Ishikawa (cell line): ENCODE data around the gene ATF7IP2.

Source experiments
- CEBPB ChIP-seq: IDR thresholded peaks from 2 replicates; pipeline ENCODE4 v1.6.1; 2012
- CREB1 ChIP-seq: IDR thresholded peaks from 2 replicates; pipeline ENCODE4 v1.6.1; 2012; ENCODE audit warnings: low read depth
- EGR1 ChIP-seq: IDR thresholded peaks from 2 replicates; pipeline ENCODE4 v1.6.1; 2012
- EP300 ChIP-seq: IDR thresholded peaks from 2 replicates; pipeline ENCODE4 v1.6.1; 2012; ENCODE audit warnings: borderline replicate concordance
- FOXM1 ChIP-seq: IDR thresholded peaks from 2 replicates; pipeline ENCODE4 v1.6.1; 2012; ENCODE audit warnings: low read depth, borderline replicate concordance
- MAX ChIP-seq: IDR thresholded peaks from 2 replicates; pipeline ENCODE4 v1.6.1; 2012
- NFIC ChIP-seq: IDR thresholded peaks from 2 replicates; pipeline ENCODE4 v1.6.1; 2012
- RAD21 ChIP-seq: IDR thresholded peaks from 2 replicates; pipeline ENCODE4 v1.6.1; 2012; ENCODE audit warnings: low read depth
- REST ChIP-seq: IDR thresholded peaks from 2 replicates; pipeline ENCODE4 v1.6.1; 2012; ENCODE audit warnings: low read depth, mild to moderate bottlenecking
- TAF1 ChIP-seq: IDR thresholded peaks from 2 replicates; pipeline ENCODE4 v1.6.1; 2012; ENCODE audit warnings: low read depth, mild to moderate bottlenecking
- TCF12 ChIP-seq: IDR thresholded peaks from 2 replicates; pipeline ENCODE4 v1.6.1; 2012; ENCODE audit warnings: low read depth
- TEAD4 ChIP-seq: IDR thresholded peaks from 2 replicates; pipeline ENCODE4 v1.6.1; 2012
- USF1 ChIP-seq: IDR thresholded peaks from 2 replicates; pipeline ENCODE4 v1.6.1; 2012
- YY1 ChIP-seq: IDR thresholded peaks from 2 replicates; pipeline ENCODE4 v1.6.1; 2012; ENCODE audit warnings: low read depth
- ZBTB7A ChIP-seq: IDR thresholded peaks from 2 replicates; pipeline ENCODE4 v1.6.1; 2012; ENCODE audit warnings: low read depth

ATF7IP2 gene

GRCh38 chr16:10518479-10519041 lies 132.7 kb downstream of the ATF7IP2 start:
- no peak for TF ChIP-seq TEAD4
- TF ChIP-seq EGR1: no peak
- no peak for TF ChIP-seq CREB1
- TF ChIP-seq EP300: no peak
- no peak for TF ChIP-seq CEBPB
- no peak for TF ChIP-seq TAF1
- no peak for TF ChIP-seq TCF12
- TF ChIP-seq MAX: no peak
- TF ChIP-seq RAD21: no peak
- TF ChIP-seq YY1: no peak
- TF ChIP-seq REST: no peak
- TF ChIP-seq NFIC: no peak

GRCh38 chr16:10519297-10519696 lies 133.4 kb downstream of the ATF7IP2 start:
- TF ChIP-seq EGR1 (no peak), REST (no peak), TAF1 (no peak), NFIC (no peak), ZBTB7A (no peak), YY1 (no peak), EP300 (no peak), RAD21 (no peak), FOXM1 (no peak), CREB1 (no peak), MAX (no peak), CEBPB (no peak), USF1 (no peak)

- TF ChIP-seq NFIC: no peak
These were observed 134.3 kb downstream of the ATF7IP2 start for GRCh38 chr16:10519929-10520868.

- TF ChIP-seq ZBTB7A: no peak
- no peak for TF ChIP-seq TAF1
- no peak for TF ChIP-seq REST
- no peak for TF ChIP-seq RAD21
- no peak for TF ChIP-seq CEBPB
- no peak for TF ChIP-seq USF1
- no peak for TF ChIP-seq TCF12
- TF ChIP-seq FOXM1: no peak
- TF ChIP-seq CREB1: no peak
- TF ChIP-seq EP300: no peak
- TF ChIP-seq YY1: no peak
- TF ChIP-seq EGR1: no peak
- TF ChIP-seq MAX: no peak
- no peak for TF ChIP-seq TEAD4
- TF ChIP-seq NFIC: no peak
These were observed 135.2 kb downstream of the ATF7IP2 start for GRCh38 chr16:10520869-10521578.
